NCI-H2171 (cell line): ENCODE measurements around the gene SLC6A4.
A peak's percentile ranks its signal among the peaks of the same experiment; 100 is the strongest.

ENCODE experiments used
- DNase-seq: peaks from one replicate; lab custom pipeline; 2025; lab: John Stamatoyannopoulos, UW

The SLC6A4 gene

GRCh38 chr17:30235386-30236296 lies at the start of gene SLC6A4:
Gene SLC6A4, minus strand, starts transcription at chr17:30235697. Its CDS starts 13,739 bp downstream, at chr17:30221958.
- DNase-seq, result peak; percentile 14

- DNase-seq, result no peak
These were observed 43.7 kb upstream of the SLC6A4 start for GRCh38 chr17:30279156-30279555.

GRCh38 chr17:30278032-30278431 lies 42.5 kb upstream of the SLC6A4 start:
- no peak for DNase-seq

GRCh38 chr17:30275911-30276310 lies 40.4 kb upstream of the SLC6A4 start:
- no peak for DNase-seq

GRCh38 chr17:30274887-30275286 lies 39.4 kb upstream of the SLC6A4 start:
- DNase-seq, result no peak

- DNase-seq, result peak; percentile 27
These were observed 37.9 kb upstream of the SLC6A4 start for GRCh38 chr17:30273373-30273772.

- DNase-seq, result no peak
These were observed 35.6 kb upstream of the SLC6A4 start for GRCh38 chr17:30271102-30271501.

- DNase-seq, result no peak
These were observed 32.1 kb upstream of the SLC6A4 start for GRCh38 chr17:30267625-30268024.

- DNase-seq, result no peak
These were observed 28.2 kb upstream of the SLC6A4 start for GRCh38 chr17:30263552-30264333.

GRCh38 chr17:30256756-30257506 lies 21.4 kb upstream of the SLC6A4 start:
- DNase-seq, result no peak

GRCh38 chr17:30254150-30254549 lies 18.7 kb upstream of the SLC6A4 start:
- no peak for DNase-seq

GRCh38 chr17:30253312-30253711 lies 17.8 kb upstream of the SLC6A4 start:
- DNase-seq, result no peak

GRCh38 chr17:30251931-30252330 lies 16.4 kb upstream of the SLC6A4 start:
- DNase-seq, result no peak

- DNase-seq, result no peak
These were observed 14.0 kb upstream of the SLC6A4 start for GRCh38 chr17:30249460-30249859.

GRCh38 chr17:30248786-30249185 lies 13.3 kb upstream of the SLC6A4 start:
- DNase-seq, result no peak

- DNase-seq, result no peak
These were observed 11.0 kb upstream of the SLC6A4 start for GRCh38 chr17:30246460-30246859.

GRCh38 chr17:30244853-30245385 lies 9.4 kb upstream of the SLC6A4 start:
- DNase-seq, result no peak

GRCh38 chr17:30243568-30243967 lies 8.1 kb upstream of the SLC6A4 start:
- no peak for DNase-seq

- DNase-seq, result no peak
These were observed 7.5 kb upstream of the SLC6A4 start for GRCh38 chr17:30243002-30243401.

GRCh38 chr17:30241051-30241450 lies 5.6 kb upstream of the SLC6A4 start:
- DNase-seq, result no peak

GRCh38 chr17:30240177-30240576 lies 4.7 kb upstream of the SLC6A4 start:
- DNase-seq, result no peak

- DNase-seq, result no peak
These were observed 3.6 kb upstream of the SLC6A4 start for GRCh38 chr17:30239089-30239462.
